Stimulated activated CD8-positive, alpha-beta memory T cell treated with anti-CD3 and anti-CD28 coated beads, Interleukin-7, amount 100 ng/mL, for 24 hours (primary cell): ENCODE measurements around the gene RPRM.
"Not testable (repeated sequence)": the region's sequence is repeated elsewhere in the genome, so short reads cannot be mapped to it uniquely, and the experiment has no call there.

Experiments
- DNase-seq: peaks from one replicate; pipeline ENCODE4 v3.0.0-alpha.2; 2020; ENCODE audit warnings: low read depth

The RPRM gene

GRCh38 chr2:153478289-153479261 lies at the start of gene RPRM:
TSS of gene RPRM (minus strand) at chr2:153478762. CDS start at chr2:153478565, 197 bp downstream.
- peak; percentile 19 for DNase-seq

- peak; percentile 47 for DNase-seq
Measured at GRCh38 chr2:153519257-153519875, 40.8 kb upstream of the RPRM start.

- DNase-seq = no peak
Measured at GRCh38 chr2:153512331-153512730, 33.8 kb upstream of the RPRM start.

- DNase-seq = no peak
Measured at GRCh38 chr2:153510996-153511395, 32.4 kb upstream of the RPRM start.

GRCh38 chr2:153509133-153509532 lies 30.6 kb upstream of the RPRM start:
- no peak for DNase-seq

- not testable (repeated sequence) for DNase-seq
Measured at GRCh38 chr2:153506499-153506898, 27.9 kb upstream of the RPRM start.

GRCh38 chr2:153499439-153499838 lies 20.9 kb upstream of the RPRM start:
- DNase-seq = no peak

- DNase-seq = no peak
Measured at GRCh38 chr2:153497938-153498629, 19.5 kb upstream of the RPRM start.

GRCh38 chr2:153495725-153496124 lies 17.2 kb upstream of the RPRM start:
- no peak for DNase-seq

- DNase-seq = no peak
Measured at GRCh38 chr2:153488072-153488471, 9.5 kb upstream of the RPRM start.

- DNase-seq = no peak
Measured at GRCh38 chr2:153487448-153487847, 8.9 kb upstream of the RPRM start.

- no peak for DNase-seq
Measured at GRCh38 chr2:153479573-153479972, 1.0 kb upstream of the RPRM start.

- no peak for DNase-seq
Measured at GRCh38 chr2:153477636-153478288, 800 bp downstream of the RPRM start.

- no peak for DNase-seq
Measured at GRCh38 chr2:153476816-153477635, 1.5 kb downstream of the RPRM start.

GRCh38 chr2:153476491-153476815 lies 2.1 kb downstream of the RPRM start:
- no peak for DNase-seq

- no peak for DNase-seq
Measured at GRCh38 chr2:153474876-153475435, 3.6 kb downstream of the RPRM start.

GRCh38 chr2:153474407-153474806 lies 4.2 kb downstream of the RPRM start:
- no peak for DNase-seq

- no peak for DNase-seq
Measured at GRCh38 chr2:153470867-153471266, 7.7 kb downstream of the RPRM start.

GRCh38 chr2:153464395-153464794 lies 14.2 kb downstream of the RPRM start:
- DNase-seq = no peak

- DNase-seq = no peak
Measured at GRCh38 chr2:153462338-153462859, 16.2 kb downstream of the RPRM start.

GRCh38 chr2:153461453-153461852 lies 17.1 kb downstream of the RPRM start:
- DNase-seq = no peak
